Measurements from ENCODE around the gene GYG1. TPM values are rescaled to one million over a fixed set of nuclear protein-coding genes. Genes with fewer than 3 reads are reported as not detected.

GYG1 gene
- 10 to 100 TPM; 24.2 to 27.0 (median 26.5) TPM for polyA plus RNA-seq (ENCODE audit: insufficient read length in 3 of 3)
- long read RNA-seq, donor 1, transcript GYG1-201 (7 exons, 1,890 nt) = major isoform, 7 of 14 reads
- long read RNA-seq, donor 1, partial matches to known transcripts = 5 of 14 reads
- long read RNA-seq, donor 1, other reads (novel, unspliced or antisense) = 0 of 14 reads
- long read RNA-seq, donor 2, transcript GYG1-201 (7 exons, 1,890 nt) = major isoform, 7 of 8 reads
- long read RNA-seq, donor 2, partial matches to known transcripts = 0 of 8 reads
- long read RNA-seq, donor 2, other reads (novel, unspliced or antisense) = 0 of 8 reads
- long read RNA-seq, donor 3, partial matches to known transcripts = 5 of 10 reads
- long read RNA-seq, donor 3, other reads (novel, unspliced or antisense) = 0 of 10 reads
- long read RNA-seq, donor 4, transcript GYG1-201 (7 exons, 1,890 nt) = major isoform, 7 of 8 reads
- long read RNA-seq, donor 4, partial matches to known transcripts = 0 of 8 reads
- long read RNA-seq, donor 4, other reads (novel, unspliced or antisense) = 0 of 8 reads
- long read RNA-seq, donor 5, partial matches to known transcripts = 0 of 3 reads
- long read RNA-seq, donor 5, other reads (novel, unspliced or antisense) = 0 of 3 reads
- long read RNA-seq, donor 6, partial matches to known transcripts = 17 of 19 reads
- long read RNA-seq, donor 6, other reads (novel, unspliced or antisense) = 0 of 19 reads
- long read RNA-seq, donor 7, transcript GYG1-201 (7 exons, 1,890 nt) = major isoform, 5 of 18 reads
- long read RNA-seq, donor 7, partial matches to known transcripts = 13 of 18 reads
- long read RNA-seq, donor 7, other reads (novel, unspliced or antisense) = 0 of 18 reads
- long read RNA-seq, donor 8, transcript GYG1-201 (7 exons, 1,890 nt) = major isoform, 9 of 10 reads
- long read RNA-seq, donor 8, partial matches to known transcripts = 0 of 10 reads
- long read RNA-seq, donor 8, other reads (novel, unspliced or antisense) = 0 of 10 reads
- long read RNA-seq, donor 9, transcript GYG1-201 (7 exons, 1,890 nt) = major isoform, 9 of 28 reads
- long read RNA-seq, donor 9, partial matches to known transcripts = 19 of 28 reads
- long read RNA-seq, donor 9, other reads (novel, unspliced or antisense) = 0 of 28 reads
- long read RNA-seq, donor 10, transcript GYG1-201 (7 exons, 1,890 nt) = major isoform, 8 of 11 reads
- long read RNA-seq, donor 10, partial matches to known transcripts = 0 of 11 reads
- long read RNA-seq, donor 10, other reads (novel, unspliced or antisense) = 0 of 11 reads
- long read RNA-seq, donor 11, partial matches to known transcripts = 0 of 5 reads
- long read RNA-seq, donor 11, other reads (novel, unspliced or antisense) = 0 of 5 reads
- long read RNA-seq, donor 12, transcript GYG1-201 (7 exons, 1,890 nt) = major isoform, 7 of 7 reads
- long read RNA-seq, donor 12, partial matches to known transcripts = 0 of 7 reads
- long read RNA-seq, donor 12, other reads (novel, unspliced or antisense) = 0 of 7 reads
- long read RNA-seq, donor 13, partial matches to known transcripts = 0 of 2 reads
- long read RNA-seq, donor 13, other reads (novel, unspliced or antisense) = 0 of 2 reads
- long read RNA-seq, donor 14 = 0 reads
- long read RNA-seq, donor 15, transcript GYG1-201 (7 exons, 1,890 nt) = major isoform, 6 of 12 reads
- long read RNA-seq, donor 15, partial matches to known transcripts = 5 of 12 reads
- long read RNA-seq, donor 15, other reads (novel, unspliced or antisense) = 0 of 12 reads
- long read RNA-seq, donor 16, transcript GYG1-201 (7 exons, 1,890 nt) = major isoform, 6 of 7 reads
- long read RNA-seq, donor 16, partial matches to known transcripts = 0 of 7 reads
- long read RNA-seq, donor 16, other reads (novel, unspliced or antisense) = 0 of 7 reads

- DNase-seq = peak; percentile 63
Observed at GRCh38 chr3:148991219-148992026, at the start of gene GYG1. GYG1 (plus strand) TSS chr3:148991540; CDS start chr3:148991641, 101 bp downstream.

GRCh38 chr3:148943506-148944205, 47.7 kb upstream of the GYG1 start:
- DNase-seq = peak; percentile 56

- DNase-seq = no peak
Observed at GRCh38 chr3:148945116-148945515, 46.2 kb upstream of the GYG1 start.

GRCh38 chr3:148948913-148949657, 42.3 kb upstream of the GYG1 start:
- DNase-seq = no peak

- no peak for DNase-seq
Observed at GRCh38 chr3:148950806-148951205, 40.5 kb upstream of the GYG1 start.

- DNase-seq = no peak
Observed at GRCh38 chr3:148951599-148952361, 39.6 kb upstream of the GYG1 start.

GRCh38 chr3:148953094-148953493, 38.2 kb upstream of the GYG1 start:
- no peak for DNase-seq

- DNase-seq = no peak
Observed at GRCh38 chr3:148954981-148955380, 36.4 kb upstream of the GYG1 start.

GRCh38 chr3:148955544-148956346, 35.6 kb upstream of the GYG1 start:
- DNase-seq = peak; percentile 70

- DNase-seq = no peak
Observed at GRCh38 chr3:148957586-148957985, 33.8 kb upstream of the GYG1 start.

- DNase-seq = no peak
Observed at GRCh38 chr3:148958696-148959095, 32.6 kb upstream of the GYG1 start.

GRCh38 chr3:148962513-148962912, 28.8 kb upstream of the GYG1 start:
- DNase-seq = no peak

GRCh38 chr3:148964809-148965208, 26.5 kb upstream of the GYG1 start:
- no peak for DNase-seq

GRCh38 chr3:148968321-148968720, 23.0 kb upstream of the GYG1 start:
- no peak for DNase-seq

GRCh38 chr3:148970271-148970670, 21.1 kb upstream of the GYG1 start:
- DNase-seq = no peak

- DNase-seq = peak; percentile 42
Observed at GRCh38 chr3:148971401-148972163, 19.8 kb upstream of the GYG1 start.
